Activated B cell treated with CpG ODN at 0.5 μM for 24 hours (primary cell): ENCODE data around the gene TECR. TPM values are rescaled to one million over a fixed set of nuclear protein-coding genes. Genes with fewer than 3 reads are reported as not detected.
"Not testable (repeated sequence)": the region's sequence is repeated elsewhere in the genome, so short reads cannot be mapped to it uniquely, and the experiment has no call there.

Source experiments
- ATAC-seq: fragments of 200-7000 bp; cut with Tn5 transposase; one replicate; pipeline ENCODE4 v1.10.0; 2021; ENCODE audit warnings: low read depth, mild to moderate bottlenecking, moderate library complexity
- CTCF ChIA-PET: fragments of 350-600 bp; sonication (Branson Sonifier 250); formaldehyde crosslinking; loops from one replicate; lab custom pipeline; 2021; ENCODE audit warnings: antibody characterized with exemption; lab: Charles Lee
- POLR2A ChIA-PET: fragments of 350-600 bp; sonication (Branson Sonifier 250); formaldehyde crosslinking; loops from one replicate; lab custom pipeline; 2021; ENCODE audit warnings: antibody characterized with exemption; lab: Charles Lee
- DNase-seq: peaks from one replicate; pipeline ENCODE4 v3.0.0; 2022
- H3K27ac Mint-ChIP-seq: one replicate; pipeline ENCODE4 v1.8.0; 2020; ENCODE audit warnings: mixed read lengths
- H3K27me3 Mint-ChIP-seq: one replicate; pipeline ENCODE4 v1.8.0; 2021; ENCODE audit warnings: mixed read lengths
- H3K36me3 Mint-ChIP-seq: one replicate; pipeline ENCODE4 v1.8.0; 2021; ENCODE audit warnings: low read depth, mixed read lengths
- H3K4me1 Mint-ChIP-seq: one replicate; pipeline ENCODE4 v1.8.0; 2021; ENCODE audit warnings: mixed read lengths
- H3K4me3 Mint-ChIP-seq: one replicate; pipeline ENCODE4 v1.8.0; 2020; ENCODE audit warnings: mild to moderate bottlenecking, mixed read lengths
- H3K9me3 Mint-ChIP-seq: one replicate; pipeline ENCODE4 v1.8.0; 2020; ENCODE audit warnings: mixed read lengths
- CTCF ChIP-seq: fragments of 200-600 bp; IDR thresholded peaks from one replicate; pipeline ENCODE4 v1.8.0; 2022; ENCODE audit warnings: antibody characterized with exemption, mild to moderate bottlenecking
- intact Hi-C: fragments of 100-400 bp; cut with micrococcal nuclease; formaldehyde crosslinking; loops from one replicate; pipeline ENCODE4 v1.15.1; 2024
- total RNA-seq: library from RNA; stranded (reverse); gene quantifications from 2 replicates; pipeline ENCODE4 v1.2.3, GENCODE V29; 2022

Gene TECR
- total RNA-seq, 1 donor from 2014 or later: 58.6 TPM

GRCh38 chr19:14561847-14562351 is 32.5 kb downstream of the TECR start:
- Mint-ChIP-seq H3K27me3 (no peaks in the 10 kb centered on the region), H3K36me3 (peaks cover 21% of the 10 kb centered on the region), H3K9me3 (no peaks in the 10 kb centered on the region), H3K27ac (no peak overlapping the region), H3K4me3 (no peak overlapping the region), H3K4me1 (peaks cover 10% of the 10 kb centered on the region)
- ATAC-seq (no peak), DNase-seq (no peak)
- intact Hi-C loops: no loop called here
- TF ChIP-seq CTCF: no peak
- ChIA-PET POLR2A (interaction anchor here (0.6 kb wide), 1 partner anchor 75 kb away, joined by 3 read pairs; no protein-coding TSS in a partner anchor), CTCF (no interaction called here)

GRCh38 chr19:14562660-14563589 is 33.5 kb downstream of the TECR start:
- Mint-ChIP-seq H3K4me1 (peaks cover 18% of the 10 kb centered on the region), H3K36me3 (peaks cover 31% of the 10 kb centered on the region), H3K27ac (no peak overlapping the region), H3K27me3 (no peaks in the 10 kb centered on the region), H3K9me3 (no peaks in the 10 kb centered on the region), H3K4me3 (no peak overlapping the region)
- TF ChIP-seq CTCF: no peak
- intact Hi-C loops: no loop called here
- ChIA-PET POLR2A (interaction anchor here (0.6 kb wide), 1 partner anchor 74 kb away, joined by 3 read pairs; no protein-coding TSS in a partner anchor), CTCF (no interaction called here)
- no peak for ATAC-seq
- DNase-seq: no peak

- H3K9me3 Mint-ChIP-seq: no peaks in the 10 kb centered on the region
- POLR2A ChIA-PET: no interaction called here
- CTCF ChIA-PET: no interaction called here
- H3K27ac Mint-ChIP-seq: no peak overlapping the region
- H3K27me3 Mint-ChIP-seq: no peaks in the 10 kb centered on the region
- intact Hi-C loops: no loop called here
- no peak overlapping the region for H3K4me3 Mint-ChIP-seq
- peaks cover 36% of the 10 kb centered on the region for H3K36me3 Mint-ChIP-seq
- H3K4me1 Mint-ChIP-seq: peaks cover 18% of the 10 kb centered on the region
- no peak for ATAC-seq
- no peak for TF ChIP-seq CTCF
- DNase-seq: no peak
Observed at GRCh38 chr19:14563590-14563926, 34.2 kb downstream of the TECR start.

GRCh38 chr19:14563989-14564651 is 34.7 kb downstream of the TECR start:
- Mint-ChIP-seq H3K9me3 (no peaks in the 10 kb centered on the region), H3K4me3 (no peak overlapping the region), H3K27me3 (no peaks in the 10 kb centered on the region), H3K4me1 (peaks cover 18% of the 10 kb centered on the region), H3K27ac (no peak overlapping the region), H3K36me3 (peaks cover 40% of the 10 kb centered on the region)
- TF ChIP-seq CTCF: no peak
- DNase-seq (no peak), ATAC-seq (peak; percentile 77)
- ChIA-PET POLR2A (no interaction called here), CTCF (no interaction called here)
- intact Hi-C loops: no loop called here

- Mint-ChIP-seq H3K4me1 (peaks cover 24% of the 10 kb centered on the region), H3K36me3 (peaks cover 40% of the 10 kb centered on the region)
- H3K4me3 Mint-ChIP-seq, intact Hi-C loops, DNase-seq, ATAC-seq, CTCF ChIA-PET, H3K27ac Mint-ChIP-seq, H3K9me3 Mint-ChIP-seq, H3K27me3 Mint-ChIP-seq: not testable (repeated sequence)
- POLR2A ChIA-PET: interaction anchor here (0.6 kb wide), 1 partner anchor 36 kb away, joined by 3 read pairs; no protein-coding TSS in a partner anchor
Observed at GRCh38 chr19:14564652-14565297, 35.4 kb downstream of the TECR start.
